GM18858 (cell line): ENCODE measurements around the gene CFAP77.

Source experiments
- ATAC-seq: cut with Tn5 transposase; IDR thresholded peaks from one replicate; pipeline ENCODE4 v1.9.1; 2021; ENCODE audit not compliant: unreplicated experiment

The CFAP77 gene

GRCh38 chr9:132447346-132447745 is 37.3 kb downstream of the CFAP77 start:
- no peak for ATAC-seq

GRCh38 chr9:132447902-132448301 is 37.9 kb downstream of the CFAP77 start:
- ATAC-seq: no peak

- ATAC-seq: no peak
These were observed 41.3 kb downstream of the CFAP77 start for GRCh38 chr9:132451276-132451675.

DNA sequence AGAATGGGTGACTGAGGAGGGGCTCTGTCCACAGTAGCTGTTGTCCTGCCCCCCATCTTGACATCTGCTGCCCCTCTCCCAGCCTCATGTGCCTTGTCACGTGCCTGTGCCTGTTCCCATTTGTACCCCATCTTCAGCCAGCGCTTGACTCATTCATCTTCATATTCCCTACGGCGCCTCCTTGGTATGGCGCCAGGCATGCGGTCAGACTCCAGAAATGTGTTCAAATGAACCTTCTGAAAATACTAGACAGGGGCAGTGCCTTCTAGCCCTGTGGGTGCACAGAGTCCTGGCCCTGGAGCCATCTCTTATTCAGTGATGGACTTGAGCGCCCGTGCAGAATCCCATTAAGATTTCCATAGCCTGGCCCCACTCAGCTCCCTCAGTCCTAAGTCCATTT is 46.2 kb downstream of the CFAP77 start:
- no peak for ATAC-seq

DNA sequence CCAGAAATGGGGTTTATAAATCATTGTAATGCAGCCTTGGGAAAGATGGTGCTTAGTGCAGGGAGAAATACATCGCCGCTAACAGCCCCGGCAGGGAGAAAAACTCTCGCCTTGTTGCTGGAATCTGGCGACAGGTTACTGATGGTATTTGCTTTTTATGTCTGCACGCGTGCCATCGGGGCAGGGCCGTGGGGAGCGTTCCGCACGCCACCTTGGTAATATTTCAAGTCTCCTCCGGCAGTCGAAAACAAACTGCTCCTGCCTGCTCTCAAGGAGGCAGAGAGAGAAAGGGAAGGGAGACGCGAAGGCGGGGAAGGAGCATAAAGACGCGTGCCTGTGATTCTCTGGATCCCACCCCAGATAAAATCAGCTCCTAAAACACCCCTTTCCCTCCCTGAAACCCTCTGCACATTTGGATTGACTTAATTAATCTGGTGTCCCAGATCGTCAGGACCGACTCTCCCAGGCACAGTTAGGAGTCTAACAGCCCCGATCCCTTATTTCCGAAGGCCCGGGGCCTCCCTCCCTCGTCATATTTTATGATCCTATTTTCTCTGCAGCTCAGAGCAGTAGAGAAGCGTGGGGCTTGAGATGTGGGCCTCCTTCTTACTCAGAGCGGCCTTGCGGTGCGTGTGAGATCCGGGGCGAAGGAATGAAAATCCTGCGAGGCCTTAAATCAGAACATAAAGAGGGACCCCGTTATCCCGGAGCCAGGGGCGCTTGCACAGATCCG is 47.7 kb downstream of the CFAP77 start:
- no peak for ATAC-seq

- ATAC-seq: no peak
These were observed 48.4 kb downstream of the CFAP77 start for GRCh38 chr9:132458432-132458831.

GRCh38 chr9:132459661-132460060 is 49.6 kb downstream of the CFAP77 start:
- ATAC-seq: no peak

DNA sequence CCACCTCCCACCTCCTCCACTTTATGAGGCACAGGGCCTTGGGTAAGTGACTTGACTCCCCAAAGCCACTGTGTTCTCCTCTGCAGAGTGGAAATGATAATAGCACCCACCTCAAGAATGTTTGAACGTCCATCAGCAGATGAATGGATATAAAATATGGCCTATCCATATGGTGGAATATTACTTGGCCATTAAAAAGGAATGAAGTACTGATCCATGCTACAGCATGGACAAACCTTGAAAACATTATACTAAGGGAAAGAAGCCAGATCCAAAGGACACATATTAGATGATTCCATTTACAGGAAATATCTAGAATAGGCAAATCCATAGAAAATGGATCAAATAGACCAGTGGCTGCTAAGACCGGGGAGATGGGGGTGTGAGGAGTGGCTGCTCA is 50.2 kb downstream of the CFAP77 start:
- no peak for ATAC-seq

DNA sequence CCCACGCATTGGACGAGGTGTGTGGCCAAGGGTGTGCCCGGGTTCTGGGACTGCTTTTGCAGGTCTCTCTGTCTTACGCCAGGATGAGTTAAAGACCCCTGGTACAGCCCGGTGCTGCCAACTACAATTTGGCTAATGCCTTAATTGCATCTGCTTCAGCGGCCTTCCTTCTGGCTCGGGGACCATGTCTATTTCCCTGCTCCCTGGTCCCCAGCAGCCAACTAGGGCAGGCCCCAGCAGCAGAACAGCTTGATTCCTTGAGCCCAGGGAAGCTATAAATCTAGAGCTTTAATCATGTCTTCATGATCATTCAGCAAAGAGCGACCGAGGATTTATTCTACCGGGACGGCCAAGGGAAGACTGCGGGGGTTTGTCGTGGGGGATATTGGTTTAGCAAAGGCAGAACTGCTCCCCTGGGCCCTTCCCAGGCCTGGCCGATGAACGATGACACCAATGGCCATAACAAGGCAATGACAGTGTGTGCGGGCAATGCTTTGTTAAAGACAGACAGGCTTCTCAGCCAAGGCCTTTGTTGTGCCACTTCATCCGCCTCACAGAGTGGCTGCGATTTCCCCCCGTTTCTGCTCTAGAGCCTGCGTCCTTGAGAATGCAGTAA is 51.4 kb downstream of the CFAP77 start:
- ATAC-seq: no peak

DNA sequence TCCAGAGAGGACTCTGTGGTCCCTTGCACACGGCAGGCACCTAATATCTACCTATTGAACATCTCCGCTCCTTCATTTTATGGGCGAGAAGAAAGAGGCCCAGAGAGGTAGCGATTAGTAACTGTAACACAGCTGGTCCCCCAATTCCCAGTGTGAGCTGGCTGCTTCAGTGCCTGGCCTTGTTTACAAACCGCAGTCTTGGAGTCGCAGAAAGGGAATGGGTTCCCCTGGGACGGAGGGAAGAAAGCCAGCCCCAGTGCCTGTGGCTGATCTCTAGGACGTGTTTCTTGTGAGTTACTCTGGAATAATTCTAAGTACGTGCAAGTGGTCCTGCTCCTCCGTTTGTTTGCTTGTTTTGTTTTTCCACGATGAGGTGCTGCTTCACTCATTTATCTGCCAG is 52.0 kb downstream of the CFAP77 start:
- ATAC-seq: no peak

GRCh38 chr9:132464547-132464946 is 54.5 kb downstream of the CFAP77 start:
- no peak for ATAC-seq

DNA sequence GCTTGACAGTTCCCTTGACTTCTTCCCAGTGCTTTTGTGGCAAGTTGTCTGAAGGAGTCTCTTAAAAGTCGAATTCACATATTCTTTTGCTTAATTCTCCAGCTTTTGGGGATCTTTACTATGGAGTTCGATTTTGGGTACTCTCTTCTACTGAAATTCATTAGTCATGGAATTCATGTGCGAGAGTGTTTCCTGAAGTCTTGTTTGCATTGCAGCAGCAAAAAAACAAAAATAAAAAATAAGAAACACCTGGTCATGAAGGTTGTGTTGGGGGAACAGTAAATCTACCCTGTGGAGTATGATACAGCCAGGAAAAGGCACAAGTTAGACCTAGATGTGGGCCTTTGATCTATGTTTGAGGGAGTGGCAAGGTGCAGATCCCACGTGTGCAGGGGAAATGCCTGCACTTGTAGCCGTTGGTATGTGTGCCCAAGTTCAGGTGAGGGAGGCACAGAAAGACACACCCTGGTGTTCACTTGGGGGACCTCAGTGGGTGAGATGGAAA is 55.2 kb downstream of the CFAP77 start:
- no peak for ATAC-seq

DNA sequence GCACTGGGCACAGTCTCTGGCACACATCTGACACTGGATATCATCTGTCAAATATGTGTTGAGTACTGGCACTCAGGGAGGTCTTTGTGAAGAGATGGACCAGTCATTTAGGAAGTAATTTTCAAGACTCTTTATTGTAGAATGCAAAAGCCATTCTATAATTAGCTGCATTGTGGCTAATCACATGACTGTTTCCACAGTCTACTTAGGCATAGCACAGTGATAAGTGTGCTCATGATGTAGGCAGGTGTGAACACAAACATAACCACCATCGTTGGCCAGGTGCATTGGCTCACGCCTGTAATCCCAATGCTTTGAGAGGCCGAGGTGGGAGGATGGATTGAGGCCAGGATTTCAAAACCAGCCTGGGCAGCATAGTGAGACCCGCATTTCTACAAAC is 62.2 kb downstream of the CFAP77 start:
- ATAC-seq: no peak

DNA sequence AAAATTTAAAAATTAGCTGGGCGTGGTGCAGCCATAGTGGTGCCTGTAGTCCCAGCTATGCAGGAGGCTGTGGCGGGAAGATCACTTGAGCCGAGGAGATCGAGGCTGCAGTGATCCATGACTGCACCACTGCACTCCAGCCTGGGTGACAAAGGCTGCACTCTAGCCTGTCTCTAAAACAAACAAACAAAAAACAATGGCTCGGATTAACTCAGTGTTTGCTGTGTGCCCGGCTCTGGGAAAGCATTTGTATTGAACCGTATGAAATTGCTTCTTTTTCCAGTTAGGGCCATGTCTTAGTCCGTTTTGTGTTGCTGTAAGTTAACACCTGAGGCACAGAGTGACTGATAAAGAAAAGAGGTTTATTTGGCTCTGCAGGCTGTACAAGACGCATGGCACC is 62.6 kb downstream of the CFAP77 start:
- no peak for ATAC-seq

DNA sequence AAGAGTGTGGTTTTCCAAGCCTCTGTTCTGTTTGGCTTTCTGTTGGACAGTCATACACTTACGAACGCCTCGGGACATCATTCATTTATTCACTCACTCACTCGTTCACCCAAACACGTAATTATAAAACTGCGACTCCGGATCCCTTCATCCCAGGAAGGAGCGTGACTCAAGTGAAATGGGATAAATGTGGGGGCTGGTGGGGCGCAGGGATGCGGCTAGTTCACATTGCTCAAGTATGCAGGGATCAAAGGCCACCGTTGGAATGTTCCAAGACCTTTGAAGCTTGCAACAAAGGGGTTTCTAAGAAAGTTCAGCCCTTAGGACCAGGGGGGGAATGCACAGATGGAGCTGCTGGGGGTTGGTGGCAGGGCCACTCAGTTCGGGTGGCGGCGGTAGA is 64.2 kb downstream of the CFAP77 start:
- no peak for ATAC-seq

DNA sequence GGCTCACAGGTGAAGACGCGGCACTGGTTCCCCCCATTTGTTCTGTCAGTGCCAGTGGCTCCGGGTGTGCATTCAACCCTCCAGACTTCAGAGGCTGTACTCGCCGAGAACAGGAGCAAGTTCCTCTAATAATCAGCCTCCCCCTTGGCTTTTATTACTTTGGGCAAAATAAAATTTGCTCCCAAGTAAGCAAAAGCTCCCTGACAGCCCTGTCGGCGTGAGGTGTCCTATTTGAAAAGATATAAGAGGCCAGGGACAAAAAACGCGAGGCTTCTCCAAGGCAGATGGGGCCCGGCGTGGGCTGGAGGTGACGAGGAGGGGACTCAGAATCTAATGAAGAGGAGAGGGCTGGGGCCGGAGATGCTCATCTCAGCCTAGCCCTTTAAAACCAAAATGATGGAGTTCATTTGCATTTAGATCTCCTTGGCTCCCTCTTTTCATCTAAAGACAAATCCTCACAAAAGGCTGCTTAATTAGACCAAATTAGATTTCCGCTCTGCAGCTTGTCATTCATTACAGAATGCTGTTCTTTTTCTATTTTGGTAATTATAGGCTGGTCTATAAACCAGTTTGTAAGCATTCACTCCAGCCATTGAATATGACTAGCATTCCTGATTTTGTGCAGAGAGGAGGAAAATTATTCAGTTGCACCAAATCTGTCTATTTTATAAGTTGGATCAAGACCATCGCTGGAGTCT is 68.5 kb downstream of the CFAP77 start:
- no peak for ATAC-seq

GRCh38 chr9:132479733-132480132 is 69.7 kb downstream of the CFAP77 start:
- no peak for ATAC-seq

DNA sequence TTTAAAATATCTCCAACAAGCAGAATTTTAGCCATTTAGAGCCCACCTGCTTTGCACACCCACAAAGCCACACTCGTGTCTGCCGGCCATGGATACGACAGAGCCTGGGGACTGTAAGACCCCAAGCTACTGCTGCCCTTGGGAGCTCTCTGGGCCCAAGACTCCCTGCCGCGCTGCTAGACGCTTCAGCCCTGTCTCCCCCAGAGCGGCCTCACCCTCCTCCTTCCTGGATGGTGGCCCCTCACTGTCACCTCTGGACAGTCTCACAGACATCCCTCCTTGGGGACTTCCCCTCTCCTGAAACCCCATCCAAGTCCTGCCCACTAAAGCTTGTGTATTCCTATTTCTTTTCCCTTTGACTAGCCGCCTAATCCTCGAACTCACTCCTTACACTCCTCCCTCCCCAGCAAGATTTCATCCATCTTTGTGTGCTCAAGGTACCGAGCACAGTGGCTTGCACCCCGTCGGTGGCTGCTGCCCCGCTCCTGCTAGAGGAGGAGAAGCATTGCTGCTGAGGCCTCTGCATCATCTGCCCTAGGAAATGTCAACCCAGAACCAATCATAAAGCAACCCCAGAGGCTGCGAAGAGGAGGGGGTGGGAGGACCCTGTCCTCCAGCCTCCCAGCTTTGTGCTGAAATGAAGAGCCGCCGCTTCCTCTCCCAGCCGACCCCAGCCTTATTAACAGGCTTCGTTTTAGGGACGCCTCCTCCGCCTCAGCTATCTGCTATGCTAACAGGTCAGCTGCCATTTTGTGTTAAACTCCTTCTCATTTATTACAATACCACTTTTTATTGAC is 71.2 kb downstream of the CFAP77 start:
- ATAC-seq: no peak

GRCh38 chr9:132482196-132482813 is 72.3 kb downstream of the CFAP77 start:
- ATAC-seq: no peak

DNA sequence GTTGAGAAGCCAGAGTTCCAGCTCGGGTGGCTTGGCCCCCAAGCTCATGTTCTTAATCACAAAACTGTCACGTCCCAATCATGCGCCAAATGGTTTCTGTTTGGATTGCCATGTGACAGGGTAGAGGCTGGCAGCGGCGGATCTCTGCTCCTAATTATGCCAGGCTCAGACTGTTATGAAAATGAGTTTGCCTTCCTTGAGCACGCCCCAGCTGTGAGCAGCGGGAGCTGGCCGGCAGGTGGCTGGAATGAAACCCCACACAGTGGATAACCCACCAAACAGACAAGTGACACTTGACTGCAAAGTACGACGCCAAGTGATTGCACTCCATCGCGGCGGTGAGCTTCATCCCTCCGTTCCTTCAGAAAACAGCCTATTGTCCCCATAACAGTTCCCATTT is 75.4 kb downstream of the CFAP77 start:
- ATAC-seq: no peak
